Brain microvascular endothelial cell (primary cell): Measurements from ENCODE around the gene TRIM25.

Experiments
- DNase-seq: peaks from one replicate; pipeline ENCODE4 v3.0.0-alpha.2; 2020
- H3K27ac ChIP-seq: fragments of 250-450 bp; sonication (Bioruptor Pico); 2 replicates; pipeline ENCODE4 v1.5.1; 2020; ENCODE audit warnings: mild to moderate bottlenecking, moderate library complexity
- H3K27me3 ChIP-seq: fragments of 250-450 bp; sonication (Bioruptor Pico); replicated peaks from 2 replicates; pipeline ENCODE4 v1.5.1; 2020; ENCODE audit warnings: mild to moderate bottlenecking
- H3K36me3 ChIP-seq: fragments of 250-450 bp; sonication (Bioruptor Pico); replicated peaks from 2 replicates; pipeline ENCODE4 v1.5.1; 2020; ENCODE audit warnings: mild to moderate bottlenecking
- H3K4me3 ChIP-seq: 2 replicates; pipeline ENCODE4 v1.5.1; 2011; ENCODE audit warnings: low read depth, mild to moderate bottlenecking, control low read depth, low read length, moderate library complexity
- CTCF ChIP-seq: IDR thresholded peaks from 2 replicates; pipeline ENCODE4 v1.5.1; 2011; ENCODE audit warnings: low read depth, mild to moderate bottlenecking, moderate library complexity, low read length, control low read depth, inconsistent platforms; ENCODE audit errors: missing control alignments
- in situ Hi-C: cut with HindIII; loops from 2 replicates; pipeline ENCODE4 v1.10.0; 2017; ENCODE audit warnings: low sequenced_read_pairs, low pct_ligation_motif_present

TRIM25 gene

GRCh38 chr17:56868716-56869115 lies 45.1 kb downstream of the TRIM25 start:
- Histone ChIP-seq H3K27me3 (no peaks in the 10 kb centered on the region), H3K4me3 (no peak overlapping the region), H3K36me3 (no peaks in the 10 kb centered on the region), H3K27ac (no peak overlapping the region)
- no peak for DNase-seq
- no peak for TF ChIP-seq CTCF
- in situ Hi-C loops, result no loop called here

GRCh38 chr17:56867948-56868376 lies 45.9 kb downstream of the TRIM25 start:
- no peak overlapping the region for H3K4me3 ChIP-seq
- no peak for TF ChIP-seq CTCF
- in situ Hi-C loops, result no loop called here
- H3K27me3 ChIP-seq, result no peaks in the 10 kb centered on the region
- H3K27ac ChIP-seq, result no peak overlapping the region
- H3K36me3 ChIP-seq, result no peaks in the 10 kb centered on the region
- DNase-seq, result no peak

GRCh38 chr17:56866496-56866895 lies 47.4 kb downstream of the TRIM25 start:
- DNase-seq, result no peak
- Histone ChIP-seq H3K27me3 (no peaks in the 10 kb centered on the region), H3K36me3 (no peaks in the 10 kb centered on the region), H3K4me3 (no peak overlapping the region), H3K27ac (no peak overlapping the region)
- TF ChIP-seq CTCF, result peak; percentile 22
- in situ Hi-C loops, result no loop called here

- no peak for TF ChIP-seq CTCF
- Histone ChIP-seq H3K36me3 (no peaks in the 10 kb centered on the region), H3K27ac (no peak overlapping the region), H3K27me3 (no peaks in the 10 kb centered on the region), H3K4me3 (no peak overlapping the region)
- in situ Hi-C loops, result no loop called here
- no peak for DNase-seq
Measured at GRCh38 chr17:56866076-56866475, 47.8 kb downstream of the TRIM25 start.

- Histone ChIP-seq H3K27me3 (no peaks in the 10 kb centered on the region), H3K27ac (no peak overlapping the region), H3K36me3 (no peaks in the 10 kb centered on the region), H3K4me3 (no peak overlapping the region)
- in situ Hi-C loops, result no loop called here
- DNase-seq, result no peak
- TF ChIP-seq CTCF, result no peak
Measured at GRCh38 chr17:56863974-56864373, 49.9 kb downstream of the TRIM25 start.

GRCh38 chr17:56861899-56862298 lies 52.0 kb downstream of the TRIM25 start:
- DNase-seq, result no peak
- Histone ChIP-seq H3K27ac (no peak overlapping the region), H3K36me3 (no peaks in the 10 kb centered on the region), H3K4me3 (no peak overlapping the region), H3K27me3 (no peaks in the 10 kb centered on the region)
- no peak for TF ChIP-seq CTCF
- in situ Hi-C loops, result no loop called here
